Raji (cell line): ENCODE results near the gene SGSM2.

Experiments
- POLR2A ChIP-seq: IDR thresholded peaks from 2 replicates; pipeline ENCODE4 v1.6.1; 2011; ENCODE audit warnings: low read depth, low read length, control low read depth; ENCODE audit not compliant: insufficient read depth

The SGSM2 gene, protein sequence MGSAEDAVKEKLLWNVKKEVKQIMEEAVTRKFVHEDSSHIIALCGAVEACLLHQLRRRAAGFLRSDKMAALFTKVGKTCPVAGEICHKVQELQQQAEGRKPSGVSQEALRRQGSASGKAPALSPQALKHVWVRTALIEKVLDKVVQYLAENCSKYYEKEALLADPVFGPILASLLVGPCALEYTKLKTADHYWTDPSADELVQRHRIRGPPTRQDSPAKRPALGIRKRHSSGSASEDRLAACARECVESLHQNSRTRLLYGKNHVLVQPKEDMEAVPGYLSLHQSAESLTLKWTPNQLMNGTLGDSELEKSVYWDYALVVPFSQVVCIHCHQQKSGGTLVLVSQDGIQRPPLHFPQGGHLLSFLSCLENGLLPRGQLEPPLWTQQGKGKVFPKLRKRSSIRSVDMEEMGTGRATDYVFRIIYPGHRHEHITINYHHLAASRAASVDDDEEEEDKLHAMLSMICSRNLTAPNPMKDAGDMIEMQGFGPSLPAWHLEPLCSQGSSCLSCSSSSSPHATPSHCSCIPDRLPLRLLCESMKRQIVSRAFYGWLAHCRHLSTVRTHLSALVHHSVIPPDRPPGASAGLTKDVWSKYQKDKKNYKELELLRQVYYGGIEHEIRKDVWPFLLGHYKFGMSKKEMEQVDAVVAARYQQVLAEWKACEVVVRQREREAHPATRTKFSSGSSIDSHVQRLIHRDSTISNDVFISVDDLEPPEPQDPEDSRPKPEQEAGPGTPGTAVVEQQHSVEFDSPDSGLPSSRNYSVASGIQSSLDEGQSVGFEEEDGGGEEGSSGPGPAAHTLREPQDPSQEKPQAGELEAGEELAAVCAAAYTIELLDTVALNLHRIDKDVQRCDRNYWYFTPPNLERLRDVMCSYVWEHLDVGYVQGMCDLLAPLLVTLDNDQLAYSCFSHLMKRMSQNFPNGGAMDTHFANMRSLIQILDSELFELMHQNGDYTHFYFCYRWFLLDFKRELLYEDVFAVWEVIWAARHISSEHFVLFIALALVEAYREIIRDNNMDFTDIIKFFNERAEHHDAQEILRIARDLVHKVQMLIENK

DNA sequence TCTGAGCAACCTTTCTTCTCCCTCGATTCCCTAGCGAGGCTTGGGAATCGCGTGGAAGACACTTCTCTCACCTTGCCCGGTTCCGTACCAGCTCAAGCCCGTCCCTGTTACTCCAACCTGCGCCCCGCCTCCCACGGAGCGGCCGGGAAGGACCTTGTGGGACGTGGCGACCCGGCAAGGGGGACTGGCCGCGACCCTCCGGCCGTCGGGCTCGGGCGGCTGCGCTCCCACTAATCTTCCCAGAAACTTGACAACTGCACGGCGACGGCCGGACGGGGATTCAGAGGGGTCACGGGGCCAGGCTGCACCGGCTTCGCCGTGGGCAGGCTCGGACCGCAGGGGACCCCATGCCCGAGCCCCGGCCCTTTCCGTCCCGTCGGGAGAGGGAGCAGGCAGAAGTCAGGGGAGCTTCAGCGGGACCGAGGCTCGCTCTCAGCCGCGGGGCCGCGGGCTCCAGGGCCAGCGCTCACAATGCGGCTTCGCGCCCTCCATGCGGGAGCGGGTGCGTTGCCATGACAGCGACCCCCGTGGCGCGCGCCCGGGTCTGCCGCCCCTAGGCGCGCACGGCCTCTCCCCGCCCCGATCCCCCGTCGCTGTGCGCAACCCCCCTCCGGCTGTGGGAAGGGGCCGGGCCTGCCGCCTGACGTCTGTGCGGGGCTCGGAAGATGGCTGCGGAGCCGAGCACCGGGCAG, at the start of gene SGSM2:
SGSM2 (plus strand) TSS at position 650 of the 692 bp plus-strand sequence. CDS start 188 bp downstream, outside the sequence.
- TF ChIP-seq POLR2A: no peak

DNA sequence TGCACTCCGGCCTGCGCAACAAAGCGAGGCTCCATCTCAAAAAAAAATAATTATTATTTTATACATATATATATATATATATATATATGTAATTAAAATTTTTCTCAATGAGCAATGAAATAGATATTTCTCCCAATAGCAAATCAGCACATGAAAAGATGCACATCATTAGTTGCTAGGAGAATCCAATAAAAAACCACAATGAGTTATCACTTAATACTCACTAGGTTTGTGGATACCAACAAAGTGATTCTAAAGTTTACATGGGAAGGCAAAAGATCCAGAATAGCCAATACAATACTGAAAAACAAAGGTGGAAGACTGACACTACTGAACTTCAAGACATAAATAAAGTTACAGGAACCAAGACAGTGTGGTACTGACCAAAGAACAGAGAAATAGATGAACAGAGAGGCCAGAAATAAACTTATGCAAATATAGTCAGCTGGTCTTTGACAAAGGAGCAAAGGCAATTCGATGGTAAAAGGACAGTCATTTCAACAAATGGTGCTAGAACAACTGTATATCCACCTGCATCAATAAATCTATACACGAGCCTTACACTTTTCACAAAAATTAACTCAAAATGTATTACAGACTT, 47.3 kb upstream of the SGSM2 start:
- TF ChIP-seq POLR2A: no peak

DNA sequence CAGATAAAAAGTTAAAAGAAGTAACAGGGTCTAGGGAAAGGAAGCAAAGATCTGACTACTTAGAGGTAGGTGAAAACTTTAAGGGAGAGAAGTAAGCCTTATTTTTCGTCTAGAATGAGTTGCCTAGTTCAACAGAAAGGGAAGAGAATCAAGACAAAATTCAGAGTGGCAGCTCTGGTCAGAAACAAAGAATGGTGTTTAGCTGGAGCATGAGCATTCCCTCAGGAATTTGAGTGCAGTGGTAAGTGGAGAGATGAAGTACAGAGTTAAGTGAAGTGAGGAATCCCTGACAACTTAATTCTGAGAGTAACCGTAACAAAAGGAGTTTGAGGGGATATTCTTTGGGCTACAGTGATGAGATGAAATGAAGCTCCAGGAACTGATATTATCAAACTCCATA, 45.2 kb upstream of the SGSM2 start:
- TF ChIP-seq POLR2A: no peak

DNA sequence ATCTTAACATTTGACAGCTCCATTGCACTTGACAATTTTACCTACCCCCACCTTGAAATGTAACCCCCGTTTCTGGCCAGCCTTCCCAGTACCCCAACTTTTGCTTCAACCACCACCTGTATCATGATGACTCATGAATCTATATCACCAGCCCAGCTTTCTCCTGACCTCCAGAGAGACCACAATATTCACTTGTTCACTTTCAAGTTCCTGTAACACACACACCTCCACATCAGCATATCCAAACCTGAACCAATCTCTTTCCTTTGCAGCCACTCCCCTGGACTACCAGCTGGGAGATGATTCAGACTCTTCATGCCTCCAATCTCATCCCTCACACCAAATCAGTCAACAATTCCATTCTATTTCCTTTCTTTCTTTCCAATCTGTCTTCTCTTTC, 41.7 kb upstream of the SGSM2 start:
- TF ChIP-seq POLR2A: no peak

DNA sequence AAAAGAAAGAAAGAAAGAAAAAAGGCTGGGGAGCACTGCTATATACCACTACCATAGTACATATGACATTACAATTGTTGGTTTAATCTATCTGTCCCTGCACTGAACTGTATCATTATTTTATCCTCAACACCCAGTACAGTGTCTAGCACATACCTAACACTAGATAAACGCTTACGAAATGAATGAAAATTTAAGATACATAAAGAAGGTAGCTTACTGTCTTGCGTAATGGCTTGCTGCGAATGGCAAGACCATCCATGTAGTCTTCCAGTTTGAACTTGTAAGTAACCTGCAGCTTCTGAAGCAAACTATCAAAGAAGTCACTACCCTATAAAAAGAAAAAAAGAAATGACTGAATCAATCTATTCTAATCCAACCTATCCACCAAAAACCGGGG, 40.3 kb upstream of the SGSM2 start:
- TF ChIP-seq POLR2A: no peak

DNA sequence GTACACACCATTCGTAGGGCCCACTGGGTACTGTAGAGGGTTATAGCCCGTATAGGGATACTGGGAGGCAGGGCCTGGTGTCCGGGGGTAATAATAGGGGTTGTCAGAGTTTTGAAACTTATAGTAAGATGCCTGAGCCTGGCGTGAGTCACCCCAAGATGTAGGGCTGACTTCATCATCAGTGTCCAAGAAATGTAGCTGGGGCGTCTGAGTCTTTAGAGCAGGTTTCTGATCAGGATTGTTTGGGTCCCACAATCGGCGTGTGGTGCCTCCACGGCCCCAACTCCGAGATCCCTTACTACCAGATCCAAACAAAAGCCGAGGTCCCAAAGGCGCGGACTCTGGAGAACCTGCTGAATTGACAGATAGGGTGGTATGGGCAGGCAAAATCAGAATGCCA, 38.2 kb upstream of the SGSM2 start:
- no peak for TF ChIP-seq POLR2A

DNA sequence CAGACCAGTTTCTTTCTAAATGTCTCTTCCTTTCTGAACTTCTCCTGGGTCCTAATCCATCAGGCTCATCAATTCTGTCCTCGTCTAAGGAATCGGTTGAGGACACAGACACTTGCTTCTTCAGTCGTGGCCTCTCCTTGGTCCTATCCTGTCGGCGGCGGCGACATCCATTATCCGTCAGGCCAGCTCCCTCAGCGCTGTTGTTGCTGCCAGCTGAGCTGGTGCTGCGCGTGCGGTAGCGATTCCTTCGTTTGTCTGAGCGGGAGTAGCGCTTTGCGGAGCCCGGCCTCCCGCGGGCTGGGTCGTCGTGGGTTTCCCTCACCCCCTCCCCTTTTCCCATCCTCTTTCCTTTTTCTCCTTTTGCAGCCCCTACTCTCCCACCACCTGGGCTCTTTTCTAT, 37.5 kb upstream of the SGSM2 start:
- no peak for TF ChIP-seq POLR2A

DNA sequence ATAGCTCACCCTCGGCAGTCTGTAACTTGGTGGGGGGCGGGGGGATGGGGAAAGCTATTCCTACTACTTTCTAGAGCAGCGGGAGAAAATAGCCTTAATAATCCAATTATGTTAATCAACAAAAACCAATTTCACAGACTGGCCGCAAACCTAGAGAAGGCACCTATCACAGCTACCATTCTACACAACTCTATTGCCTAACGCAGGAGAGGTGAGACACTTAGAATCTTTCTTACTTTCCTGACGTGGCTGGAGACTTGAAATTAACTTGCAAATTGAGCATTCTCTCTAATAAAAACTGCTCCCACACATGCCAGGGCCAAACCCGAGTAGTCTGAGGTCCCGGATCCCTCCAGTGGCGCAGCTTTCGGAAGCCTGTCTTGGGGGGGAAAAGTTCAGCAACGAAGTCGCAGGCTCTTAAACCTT, 34.5 kb upstream of the SGSM2 start:
- TF ChIP-seq POLR2A: no peak

DNA sequence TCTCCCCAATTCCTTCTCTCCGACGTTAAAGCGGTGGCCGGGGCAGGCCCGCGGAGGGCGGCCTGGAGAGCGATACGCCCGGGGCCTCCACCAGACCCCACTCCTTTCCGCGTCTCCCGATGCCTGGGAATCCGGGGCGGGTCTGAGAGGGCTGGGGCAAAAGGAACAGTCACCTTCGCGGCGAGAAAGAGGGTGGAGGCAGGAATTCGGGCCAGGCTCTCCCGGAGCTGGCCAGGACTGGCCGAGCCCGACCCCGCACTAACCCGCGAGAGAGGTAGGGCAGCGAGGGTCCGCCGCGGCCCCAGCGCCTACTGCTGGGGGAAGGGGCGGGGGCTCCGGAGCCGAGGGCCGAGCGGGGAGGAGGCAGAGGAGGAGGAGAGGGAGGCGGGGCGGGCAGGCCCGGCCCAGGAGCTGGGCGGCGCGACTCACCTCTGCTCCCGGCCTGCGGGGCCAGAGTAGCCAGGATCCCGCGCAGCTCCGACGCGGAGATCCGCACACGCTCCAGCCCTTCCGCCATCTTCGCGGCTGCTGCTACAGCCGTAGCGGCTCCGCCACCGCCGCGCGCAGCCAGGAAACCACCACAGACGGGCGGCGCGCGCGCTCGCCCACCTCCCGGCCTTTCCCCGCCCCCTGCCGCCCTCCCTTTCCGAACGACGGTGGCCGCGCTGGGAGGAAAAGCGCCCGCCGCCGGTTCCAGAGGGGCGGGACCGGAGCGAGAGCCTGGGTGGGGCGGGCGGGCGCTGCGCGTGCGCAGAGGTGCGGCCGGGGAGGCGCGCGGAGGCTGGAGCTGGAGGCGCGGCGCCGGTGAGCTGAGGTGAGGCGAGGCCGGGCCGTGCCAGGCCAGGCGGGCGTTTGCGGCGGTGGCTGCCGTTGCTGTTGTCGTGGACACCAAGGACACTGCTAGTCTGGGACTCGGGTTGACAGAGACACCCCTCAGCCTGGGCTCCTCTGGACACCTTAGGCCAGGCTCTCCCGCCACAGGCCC, 33.8 kb upstream of the SGSM2 start, which contains the start of the genes SMG6 and SRR:
SMG6 (minus strand) TSS at position 582 of the 985 bp plus-strand sequence; CDS start at position 517, 65 bp downstream.
SRR (plus strand) TSS at position 747 of the 985 bp plus-strand sequence. CDS start 11,611 bp downstream, outside the sequence.
- TF ChIP-seq POLR2A: peak; percentile 90

DNA sequence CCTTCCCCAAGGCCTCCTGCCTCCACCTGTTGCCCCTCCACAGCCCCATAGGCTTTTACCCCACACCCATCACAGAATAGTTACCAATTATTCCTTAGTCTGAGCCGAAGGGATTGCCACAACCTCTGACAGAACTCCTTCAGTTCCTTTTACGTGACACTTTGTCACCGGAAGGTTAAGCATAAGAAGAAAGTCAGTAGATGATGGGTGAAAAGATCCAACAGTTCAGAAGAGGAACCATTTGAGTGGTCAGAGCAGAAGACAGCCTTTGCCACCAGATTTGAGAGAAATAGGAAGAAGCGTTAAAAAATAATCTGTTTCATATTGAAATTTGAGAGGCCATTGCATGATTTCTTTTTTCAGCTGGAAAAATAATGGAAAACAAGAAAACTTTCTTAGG, 32.4 kb upstream of the SGSM2 start:
- TF ChIP-seq POLR2A: no peak

DNA sequence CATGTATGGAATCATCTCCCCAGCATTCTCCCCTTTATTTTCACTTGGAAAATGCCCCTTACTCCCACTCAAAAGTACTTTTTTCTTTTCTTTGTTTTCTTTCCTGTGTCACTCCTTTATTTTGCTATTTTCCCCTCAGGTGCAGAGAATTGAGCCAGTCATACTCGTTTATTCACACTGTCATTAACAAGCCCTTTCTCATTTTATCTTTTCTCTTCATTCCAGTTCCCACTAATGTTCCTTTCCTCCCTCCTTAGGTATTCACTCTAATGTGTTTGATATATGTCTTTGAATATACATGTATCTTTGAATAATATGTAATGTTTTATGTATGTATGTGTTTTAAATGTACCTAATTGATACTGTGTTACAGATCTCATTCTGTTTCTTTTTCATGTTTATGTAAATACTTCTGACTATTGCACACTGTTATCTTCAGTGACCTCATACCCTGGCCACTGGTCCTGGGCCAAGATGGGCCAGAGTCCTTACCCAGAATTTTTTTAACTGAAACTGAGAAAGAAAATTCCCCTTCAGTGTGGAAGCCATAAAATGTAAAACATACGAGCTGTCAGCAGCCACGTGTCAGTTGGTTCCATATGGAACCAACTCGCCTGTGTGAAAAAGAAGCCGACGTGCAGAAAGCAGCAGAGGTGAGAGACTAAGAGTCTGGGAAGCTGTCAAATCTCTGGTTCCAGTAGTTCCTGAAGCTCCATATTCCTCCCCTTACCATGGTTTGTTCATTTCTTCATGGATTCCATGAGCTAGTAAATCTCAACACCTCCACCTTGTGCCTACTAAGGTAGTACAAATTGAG, 27.8 kb upstream of the SGSM2 start:
- no peak for TF ChIP-seq POLR2A

DNA sequence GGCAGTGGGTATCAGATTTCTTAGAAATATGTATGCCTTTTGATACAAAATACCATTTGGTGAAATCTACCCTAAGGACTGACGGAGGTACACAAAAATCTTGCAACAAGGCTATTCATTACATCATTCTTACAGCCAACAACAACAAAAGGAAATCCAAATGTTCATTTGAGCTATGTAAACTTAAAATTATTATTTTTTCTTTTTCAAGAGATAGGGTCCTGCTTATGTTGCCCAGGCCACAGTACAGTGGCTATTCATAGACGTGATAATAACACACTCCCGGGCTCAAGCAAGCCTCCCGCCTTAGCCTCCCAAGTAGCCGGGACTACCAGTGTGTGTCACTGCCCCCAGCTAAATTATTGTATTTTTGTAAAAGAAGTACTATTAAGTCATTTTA, 24.6 kb upstream of the SGSM2 start:
- no peak for TF ChIP-seq POLR2A
